Measurements from ENCODE around the gene USF1. TPM values are rescaled to one million over a fixed set of nuclear protein-coding genes. Genes with fewer than 3 reads are reported as not detected.

Gene USF1
- 79.4 and 81.9 TPM in 2 replicates for total RNA-seq (2014; rRNA removed; shearing (Covaris generic))
- polyA plus RNA-seq (2015; cell fraction: cytosol; rRNA removed) = 32.1 and 37.3 TPM in 2 replicates
- 90.9 and 94.0 TPM in 2 replicates for polyA plus RNA-seq (2015; cell fraction: nucleus; rRNA removed)

GRCh38 chr1:161045736-161046604 is at the start of gene USF1:
Gene USF1 (minus strand): TSS chr1:161045977. CDS start chr1:161043275, 2,702 bp downstream.
- peak; percentile 96 for DNase-seq (ENCODE audit: low read depth)

GRCh38 chr1:161095230-161095629 is 49.5 kb upstream of the USF1 start:
- no peak for DNase-seq (ENCODE audit: low read depth)

GRCh38 chr1:161094481-161094880 is 48.7 kb upstream of the USF1 start:
- DNase-seq (ENCODE audit: low read depth) = no peak

- DNase-seq (ENCODE audit: low read depth) = peak; percentile 77
These were observed 46.8 kb upstream of the USF1 start for GRCh38 chr1:161092621-161093028.

- DNase-seq (ENCODE audit: low read depth) = no peak
These were observed 46.2 kb upstream of the USF1 start for GRCh38 chr1:161091796-161092507.

GRCh38 chr1:161091093-161091492 is 45.3 kb upstream of the USF1 start:
- DNase-seq (ENCODE audit: low read depth) = no peak

GRCh38 chr1:161090617-161091016 is 44.8 kb upstream of the USF1 start:
- DNase-seq (ENCODE audit: low read depth) = no peak

GRCh38 chr1:161089938-161090337 is 44.2 kb upstream of the USF1 start:
- no peak for DNase-seq (ENCODE audit: low read depth)

GRCh38 chr1:161089251-161089924 is 43.6 kb upstream of the USF1 start, which contains the start of gene NECTIN4:
Gene NECTIN4 (minus strand): TSS chr1:161089558. CDS start chr1:161089296, 262 bp downstream.
- no peak for DNase-seq (ENCODE audit: low read depth)

- DNase-seq (ENCODE audit: low read depth) = peak; percentile 70
These were observed 42.9 kb upstream of the USF1 start for GRCh38 chr1:161088587-161089110.

- no peak for DNase-seq (ENCODE audit: low read depth)
These were observed 40.7 kb upstream of the USF1 start for GRCh38 chr1:161086457-161086856.

- DNase-seq (ENCODE audit: low read depth) = no peak
These were observed 39.4 kb upstream of the USF1 start for GRCh38 chr1:161085165-161085564.

- DNase-seq (ENCODE audit: low read depth) = no peak
These were observed 38.8 kb upstream of the USF1 start for GRCh38 chr1:161084597-161084988.

GRCh38 chr1:161083748-161084596 is 38.2 kb upstream of the USF1 start:
- DNase-seq (ENCODE audit: low read depth) = no peak

- DNase-seq (ENCODE audit: low read depth) = peak; percentile 93
These were observed 37.4 kb upstream of the USF1 start for GRCh38 chr1:161082996-161083747.

- DNase-seq (ENCODE audit: low read depth) = no peak
These were observed 36.7 kb upstream of the USF1 start for GRCh38 chr1:161082483-161082882.

- DNase-seq (ENCODE audit: low read depth) = no peak
These were observed 35.7 kb upstream of the USF1 start for GRCh38 chr1:161081519-161081918.

GRCh38 chr1:161080441-161081405 is 34.9 kb upstream of the USF1 start:
- no peak for DNase-seq (ENCODE audit: low read depth)

Measured in HT1080 (cell line).